ENCODE measurements around the gene PTPRG.

The PTPRG gene

DNA sequence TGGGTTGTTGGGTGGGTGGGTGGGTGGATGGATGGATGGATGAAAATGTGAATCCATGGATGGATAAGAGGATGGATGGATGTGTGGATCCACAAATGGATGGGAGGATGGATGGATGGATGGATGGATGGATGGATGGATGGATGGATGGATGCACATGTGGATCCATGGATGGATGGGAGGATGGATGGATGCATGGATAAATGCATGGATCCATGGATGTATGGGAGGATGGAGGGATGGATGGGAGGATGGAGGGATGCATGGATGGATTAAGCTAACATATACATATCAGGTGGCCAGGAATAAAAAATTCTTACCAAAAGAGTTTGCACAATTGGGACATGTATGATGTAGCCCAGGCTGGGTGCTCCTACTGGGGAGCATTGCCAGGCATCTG, 616.7 kb downstream of the PTPRG start:
- DNase-seq, result no peak

DNA sequence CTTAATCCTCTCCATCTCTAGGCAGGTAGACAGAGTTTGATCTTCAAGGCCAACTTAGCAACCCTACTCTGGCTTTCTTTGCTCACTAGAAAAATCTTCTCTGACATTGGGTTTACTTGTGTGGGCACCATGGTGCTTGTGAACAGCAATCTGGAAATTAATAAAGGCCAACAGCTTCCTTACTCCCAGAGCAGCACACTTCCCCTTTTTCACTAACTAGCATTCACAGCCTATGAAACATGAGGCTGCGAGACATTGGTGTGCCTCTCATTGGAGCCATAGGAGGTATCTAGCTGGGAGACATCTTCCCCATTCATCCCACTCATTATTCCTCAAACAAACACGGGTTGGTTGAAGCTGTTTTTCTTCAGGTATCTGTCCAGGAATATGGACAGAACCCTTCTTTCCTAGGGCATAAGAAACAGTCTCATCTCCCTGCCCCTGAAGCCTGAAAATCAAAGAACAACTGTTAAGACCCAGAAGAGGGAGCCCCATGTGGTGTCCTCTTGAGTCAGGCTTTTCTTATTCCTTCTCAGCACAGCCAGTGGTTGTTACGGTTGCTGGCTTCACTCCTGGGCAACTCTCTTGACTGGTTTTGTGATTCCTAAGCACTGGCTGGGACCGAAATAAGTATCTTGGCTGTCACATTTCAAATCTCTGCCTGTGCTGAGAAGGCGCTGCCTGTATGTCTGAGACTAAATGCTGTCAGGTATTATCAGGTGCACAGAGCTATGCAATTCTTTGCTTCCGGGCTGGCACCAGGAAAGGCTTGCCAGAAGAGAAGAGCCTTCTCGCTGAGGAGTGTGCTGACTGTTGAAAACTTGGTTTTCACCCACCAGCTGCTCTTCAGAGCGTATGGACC, 617.6 kb downstream of the PTPRG start:
- DNase-seq, result no peak

DNA sequence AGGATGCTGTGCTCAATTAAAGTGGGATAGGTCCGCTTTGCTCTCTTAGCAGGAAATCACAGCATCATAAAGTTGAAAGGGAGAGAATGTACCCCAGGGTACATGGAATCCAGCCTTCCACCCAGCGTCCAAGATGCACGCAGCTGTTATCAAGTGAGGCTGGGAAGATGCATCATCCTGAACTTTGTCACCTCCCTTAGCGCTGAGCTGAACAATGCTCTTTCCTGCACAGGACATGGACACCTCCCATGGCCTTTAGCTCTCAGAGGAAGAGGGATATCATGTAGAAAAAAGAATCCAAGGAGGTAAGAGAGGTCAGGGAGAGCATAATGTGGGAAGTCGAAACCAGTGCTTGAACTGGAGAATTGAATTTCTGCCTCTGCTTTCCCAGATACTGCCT, 619.1 kb downstream of the PTPRG start:
- no peak for DNase-seq

DNA sequence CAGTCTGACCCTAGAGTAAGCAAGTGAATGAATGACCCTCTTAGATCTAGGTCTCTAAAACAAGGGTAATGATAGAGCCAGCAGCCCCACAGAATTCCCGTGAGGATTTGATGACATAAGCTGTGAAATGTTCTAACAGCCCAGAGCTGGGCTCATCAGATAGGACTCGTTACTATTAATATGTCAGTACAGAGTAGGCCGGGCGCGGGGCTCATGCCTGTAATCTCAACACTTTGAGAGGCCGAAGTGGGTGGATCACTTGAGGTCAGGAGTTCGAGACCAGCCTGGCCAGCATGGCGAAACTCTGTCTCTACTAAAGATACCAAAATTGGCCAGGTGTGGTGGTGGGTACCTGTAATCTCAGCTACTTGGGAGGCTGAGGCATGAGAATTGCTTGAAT, 621.7 kb downstream of the PTPRG start:
- DNase-seq, result no peak

DNA sequence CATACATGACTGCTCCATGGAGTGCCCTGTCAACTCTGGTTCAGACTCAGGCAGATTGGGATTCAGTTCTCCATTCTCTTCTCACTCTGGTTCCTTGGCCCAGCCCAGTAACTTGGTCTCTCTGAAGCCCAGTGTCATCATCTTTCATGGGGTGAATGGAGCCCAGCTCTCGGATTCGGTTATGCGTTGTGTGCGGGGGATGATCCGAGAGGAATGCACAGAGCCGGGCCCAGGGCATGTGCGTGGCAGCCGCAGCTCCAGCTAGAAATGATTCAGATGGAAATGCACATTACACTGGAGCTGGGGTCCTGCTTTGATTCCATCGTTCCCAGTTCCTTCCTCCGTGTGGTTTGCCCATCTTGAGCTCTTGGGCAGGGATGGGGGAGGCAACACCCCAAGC, 622.6 kb downstream of the PTPRG start:
- no peak for DNase-seq

DNA sequence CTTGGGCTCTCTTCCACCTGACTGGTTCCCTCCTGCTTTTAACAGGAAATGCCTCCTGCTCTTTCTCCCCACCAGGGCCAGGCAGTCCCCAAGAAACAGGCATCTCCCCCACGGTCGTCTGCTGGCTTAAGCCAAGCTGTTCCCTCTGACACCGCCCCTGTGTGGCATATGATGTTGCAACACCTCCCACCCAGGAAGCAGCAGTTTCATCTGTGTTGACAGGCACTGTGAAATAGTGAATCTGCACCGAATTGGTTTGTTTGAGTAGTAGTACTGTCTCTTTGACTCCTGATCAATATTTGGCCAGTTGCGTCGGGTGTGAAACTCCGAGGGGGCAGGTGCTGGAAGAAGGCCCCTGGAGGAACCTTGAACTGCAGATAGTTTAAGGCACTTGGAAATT, 623.2 kb downstream of the PTPRG start:
- DNase-seq, result no peak

DNA sequence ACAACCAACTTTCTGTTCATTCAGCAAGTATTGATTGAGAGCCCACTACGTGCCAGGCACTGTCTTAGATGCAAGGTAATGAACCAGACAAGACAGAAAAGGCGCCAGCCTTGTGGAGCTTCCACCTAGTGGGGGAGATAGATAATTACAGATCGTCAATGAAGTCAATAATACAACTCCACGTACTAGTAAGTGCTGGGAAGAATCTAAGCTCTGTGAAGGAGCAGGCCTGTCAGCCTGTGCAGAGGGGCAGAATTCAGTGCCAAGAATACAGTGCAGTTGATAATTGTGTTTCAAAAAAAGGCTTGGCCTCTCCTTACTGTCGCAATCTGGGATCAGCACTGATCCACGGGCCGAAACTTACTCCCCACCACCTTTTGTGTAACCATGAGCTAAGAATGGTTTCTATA, 625.7 kb downstream of the PTPRG start:
- DNase-seq, result no peak

DNA sequence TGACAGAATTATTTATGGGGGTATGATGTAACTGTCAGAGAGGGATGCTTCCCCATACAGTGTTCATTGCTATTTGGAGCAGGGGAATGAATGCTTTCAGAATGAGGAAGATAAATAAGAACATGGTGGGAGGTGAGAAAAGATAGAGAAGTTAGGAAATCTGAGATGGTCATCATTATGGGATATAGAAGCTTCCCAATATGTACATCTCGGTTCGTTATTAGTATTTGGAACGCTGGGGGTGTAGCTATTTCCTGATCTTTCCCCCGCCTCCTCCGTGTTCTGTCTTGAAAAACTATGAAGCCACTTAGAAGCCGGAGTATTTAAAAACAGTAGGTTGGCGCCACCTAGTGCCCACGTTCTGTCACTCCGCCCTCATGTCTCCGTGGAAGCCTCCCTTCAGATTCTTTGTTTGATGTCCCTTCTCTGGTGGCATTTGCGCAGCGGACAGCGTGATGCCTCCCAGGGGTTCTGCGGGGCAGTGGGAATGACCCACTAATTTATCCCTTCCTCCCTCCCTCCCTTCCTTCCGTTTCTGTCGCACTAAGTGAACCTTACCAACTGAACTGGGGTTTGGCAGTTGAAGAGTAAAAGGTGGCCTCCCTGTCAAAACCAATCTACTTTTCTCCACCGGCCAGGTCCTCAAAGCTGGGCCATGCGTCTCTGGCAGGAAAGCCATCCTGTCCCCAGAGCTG, 627.5 kb downstream of the PTPRG start:
- DNase-seq, result peak; percentile 52

DNA sequence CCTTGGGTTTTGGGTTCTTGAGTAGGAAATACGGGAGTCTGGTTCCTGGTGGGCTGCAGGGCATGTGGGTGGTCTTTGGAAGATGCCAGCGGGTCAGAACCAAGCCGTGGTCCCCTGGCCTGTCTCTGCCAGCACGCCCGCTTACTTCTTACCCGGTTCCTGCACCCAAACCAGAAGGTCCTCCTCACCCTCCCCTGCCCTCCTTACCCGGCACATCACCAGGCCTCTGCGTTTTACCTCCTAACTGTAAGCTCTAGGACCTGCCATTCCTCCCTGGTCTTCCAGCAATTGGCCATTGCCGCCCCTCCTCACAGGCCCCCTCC, 628.0 kb downstream of the PTPRG start:
- DNase-seq, result no peak

DNA sequence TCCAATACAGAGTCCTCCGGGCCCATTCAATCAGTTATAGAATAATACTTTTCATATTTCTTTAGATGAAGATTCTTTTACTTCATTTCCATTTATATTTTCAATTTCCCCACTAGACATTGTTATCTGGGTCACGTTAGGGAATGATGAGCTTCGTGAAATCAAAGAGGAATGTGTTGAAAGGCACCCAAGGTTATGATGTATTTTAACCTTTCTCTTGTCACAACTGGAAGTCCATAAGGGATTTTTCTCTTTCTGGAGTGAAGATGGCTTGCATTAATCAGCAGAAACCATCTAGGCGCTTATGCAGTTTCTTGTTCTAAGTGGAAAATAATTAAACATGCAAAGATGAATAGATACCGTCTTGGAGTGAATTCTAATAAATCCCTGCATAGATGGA, 631.5 kb downstream of the PTPRG start:
- DNase-seq, result no peak

DNA sequence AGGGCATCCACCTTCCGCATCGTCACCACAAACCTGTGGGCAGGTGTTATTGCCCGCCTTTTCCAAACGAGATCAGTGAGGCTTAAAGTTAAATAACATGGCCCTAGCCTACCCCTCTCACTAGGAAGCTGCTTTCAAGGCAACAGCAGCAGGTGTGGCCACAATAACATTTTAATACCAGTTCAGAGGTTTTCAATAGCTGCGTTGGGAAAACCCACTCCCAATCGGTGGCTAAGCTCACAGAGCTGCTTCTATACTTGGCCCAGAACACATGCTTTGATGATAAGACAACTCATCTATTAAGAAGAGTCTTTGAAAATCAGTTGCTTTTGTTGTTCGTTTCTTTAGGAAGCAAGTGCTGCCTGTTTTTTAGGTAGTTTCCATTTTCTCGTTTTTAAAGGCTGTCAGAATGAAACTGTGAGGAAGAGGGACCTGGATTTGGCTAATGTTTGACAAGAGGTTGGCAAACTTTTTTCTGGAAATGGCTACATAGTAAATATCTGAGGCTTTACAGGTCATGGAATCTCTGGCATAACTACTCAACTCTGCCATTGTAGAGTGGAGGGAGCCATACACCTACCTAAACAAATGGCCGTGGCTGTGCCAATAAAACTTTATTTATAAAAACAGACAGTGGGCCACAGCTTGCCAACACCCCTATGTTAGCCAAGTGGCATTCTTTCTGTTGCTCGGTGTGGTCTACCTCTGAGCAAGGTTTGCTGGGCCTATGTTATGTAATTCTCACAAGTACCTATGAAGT, 632.4 kb downstream of the PTPRG start:
- DNase-seq, result no peak

DNA sequence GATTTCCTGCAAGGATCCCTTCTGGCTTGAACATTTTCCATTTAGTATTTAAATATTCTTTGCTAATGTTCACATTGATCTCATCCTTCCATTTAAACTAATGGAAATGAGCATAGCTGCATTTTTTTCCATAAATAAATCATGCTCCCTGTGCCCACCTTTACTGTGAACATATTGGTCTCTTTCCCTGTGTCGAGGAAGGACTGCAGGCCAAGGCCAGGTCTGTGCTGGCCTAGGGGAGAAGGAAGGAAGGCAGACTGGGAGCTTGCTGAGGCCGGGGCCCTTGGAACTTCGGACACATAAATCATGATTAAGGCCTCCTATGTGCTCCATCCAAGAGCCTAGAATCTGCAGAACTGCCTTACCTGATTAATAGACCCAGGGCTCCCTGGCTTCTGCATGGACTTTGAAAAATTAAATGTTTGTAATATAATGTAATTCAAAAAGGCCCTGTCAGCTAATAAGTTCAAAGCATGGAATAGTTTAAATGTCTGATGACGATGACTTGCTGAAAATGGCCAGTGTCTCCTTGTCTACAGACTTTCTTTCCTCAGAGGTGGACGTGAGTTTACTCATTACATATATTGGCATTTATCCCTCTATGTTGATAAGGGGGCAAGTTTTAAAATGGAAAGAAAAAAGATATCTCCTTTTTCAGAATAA, 636.1 kb downstream of the PTPRG start:
- no peak for DNase-seq

DNA sequence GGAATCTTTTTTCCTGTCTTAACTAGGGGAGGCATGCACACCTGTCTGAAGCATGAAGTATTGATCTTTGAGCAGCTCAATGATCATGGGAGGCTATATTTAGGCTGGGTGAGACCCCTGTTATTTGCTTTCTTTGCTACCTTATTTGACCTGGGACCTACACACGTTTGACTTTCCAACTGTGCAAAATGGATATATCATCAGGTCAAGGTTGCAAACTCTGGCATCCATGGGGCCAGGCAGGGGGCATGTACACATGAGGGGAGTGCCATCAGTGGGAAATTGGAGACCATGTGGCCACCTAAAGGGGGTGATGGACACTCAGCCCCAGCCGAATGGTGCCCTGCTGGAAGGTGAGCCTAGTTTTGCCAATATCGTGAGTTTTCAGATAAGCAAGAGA, 637.8 kb downstream of the PTPRG start:
- DNase-seq, result no peak

DNA sequence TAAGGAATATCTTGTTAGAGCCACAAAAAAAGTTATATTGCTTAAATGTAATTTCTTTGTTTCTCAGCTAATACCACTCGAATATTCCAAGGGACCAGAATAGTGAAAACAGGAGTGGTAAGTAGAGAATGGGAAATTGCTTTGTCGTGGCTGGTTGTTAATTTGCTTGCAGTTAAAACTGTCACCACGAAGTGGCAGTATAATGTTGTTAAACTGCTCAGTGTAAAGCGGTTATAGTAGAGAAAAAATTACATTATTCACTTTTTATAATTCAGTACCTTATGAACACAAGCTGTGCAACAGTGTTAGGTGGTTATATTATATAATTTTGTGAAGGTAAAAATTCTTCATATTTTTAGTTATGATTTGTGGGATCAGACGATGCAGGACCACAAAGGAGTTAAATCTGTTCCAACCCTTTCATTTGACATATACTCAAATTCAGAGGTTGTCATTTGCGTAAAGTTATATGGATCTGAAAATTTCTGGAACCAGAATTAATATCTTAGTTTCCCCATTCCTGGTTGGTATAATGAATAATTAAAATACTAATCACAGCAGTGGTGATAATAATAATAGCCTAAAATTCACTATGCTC, 640.2 kb downstream of the PTPRG start:
- DNase-seq, result peak; percentile 6

DNA sequence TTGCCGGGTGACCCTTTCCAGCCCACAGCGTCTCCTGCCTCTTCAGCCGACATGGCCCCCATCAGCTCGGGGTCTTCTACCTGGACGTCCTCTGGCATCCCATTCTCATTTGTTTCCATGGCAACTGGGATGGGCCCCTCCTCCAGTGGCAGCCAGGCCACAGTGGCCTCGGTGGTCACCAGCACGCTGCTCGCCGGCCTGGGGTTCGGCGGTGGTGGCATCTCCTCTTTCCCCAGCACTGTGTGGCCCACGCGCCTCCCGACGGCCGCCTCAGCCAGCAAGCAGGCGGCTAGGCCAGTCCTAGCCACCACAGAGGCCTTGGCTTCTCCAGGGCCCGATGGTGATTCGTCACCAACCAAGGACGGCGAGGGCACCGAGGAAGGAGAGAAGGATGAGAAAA, 641.8 kb downstream of the PTPRG start:
- DNase-seq, result no peak

DNA sequence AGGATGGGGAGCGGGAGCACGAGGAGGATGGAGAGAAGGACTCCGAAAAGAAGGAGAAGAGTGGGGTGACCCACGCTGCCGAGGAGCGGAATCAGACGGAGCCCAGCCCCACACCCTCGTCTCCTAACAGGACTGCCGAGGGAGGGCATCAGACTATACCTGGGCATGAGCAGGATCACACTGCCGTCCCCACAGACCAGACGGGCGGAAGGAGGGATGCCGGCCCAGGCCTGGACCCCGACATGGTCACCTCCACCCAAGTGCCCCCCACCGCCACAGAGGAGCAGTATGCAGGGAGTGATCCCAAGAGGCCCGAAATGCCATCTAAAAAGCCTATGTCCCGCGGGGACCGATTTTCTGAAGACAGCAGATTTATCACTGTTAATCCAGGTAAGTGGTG, 642.2 kb downstream of the PTPRG start:
- no peak for DNase-seq

DNA sequence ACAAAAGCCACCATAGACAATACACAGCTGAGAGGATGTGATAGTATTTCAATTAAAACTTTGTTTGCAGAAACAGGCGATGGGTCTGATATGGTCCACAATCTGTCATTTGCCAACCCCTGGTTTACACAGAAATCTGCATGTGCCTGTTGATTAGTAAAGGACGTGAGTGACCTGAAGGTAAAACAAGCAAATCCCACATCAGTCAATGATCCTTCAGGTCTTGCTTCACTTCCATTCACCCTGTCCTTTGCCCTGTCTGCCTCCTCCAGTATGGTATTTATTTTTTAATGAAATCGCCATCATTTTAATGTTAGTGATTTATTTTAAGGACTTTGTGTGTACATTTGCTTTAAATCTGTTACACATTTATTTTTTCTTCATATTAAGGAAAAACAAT, 645.8 kb downstream of the PTPRG start:
- DNase-seq, result no peak

DNA sequence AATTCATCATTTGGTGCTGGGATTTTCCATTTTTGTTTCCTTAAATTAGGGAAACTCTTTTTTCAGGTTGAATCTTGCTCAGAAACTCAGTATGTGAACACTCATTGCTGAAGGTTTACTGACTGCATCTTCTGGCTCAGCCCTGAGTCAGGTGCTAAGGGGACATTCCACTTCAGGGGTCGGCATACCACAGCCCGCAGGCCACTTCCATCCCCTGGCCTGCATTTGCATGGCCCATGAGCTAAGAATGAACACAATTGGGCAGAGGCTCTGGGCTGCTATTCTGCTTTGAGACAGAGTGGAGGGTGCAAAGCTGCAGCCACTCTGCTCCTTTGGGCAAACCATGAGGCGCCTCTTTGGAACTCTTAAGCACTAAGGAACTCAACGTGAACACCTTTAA, 647.0 kb downstream of the PTPRG start:
- no peak for DNase-seq

DNA sequence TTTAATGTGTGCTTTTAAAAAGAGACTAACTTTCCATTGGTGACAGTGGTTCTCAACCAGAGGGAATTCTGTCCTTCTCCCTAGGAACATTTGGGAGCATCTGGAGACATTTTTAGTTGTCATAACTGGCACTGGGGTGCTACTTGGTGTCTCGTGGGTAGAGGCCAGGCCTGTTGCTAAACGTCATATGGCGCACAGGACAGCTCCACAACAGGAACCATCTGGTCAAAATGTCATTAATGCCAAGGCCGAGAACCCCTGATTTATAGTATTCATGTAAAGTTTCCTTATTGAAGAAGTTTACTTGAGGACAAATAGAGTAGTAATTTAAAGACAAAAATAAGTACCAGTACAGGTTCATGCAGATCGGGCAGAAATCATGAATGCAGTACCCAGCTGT, 647.7 kb downstream of the PTPRG start:
- no peak for DNase-seq

DNA sequence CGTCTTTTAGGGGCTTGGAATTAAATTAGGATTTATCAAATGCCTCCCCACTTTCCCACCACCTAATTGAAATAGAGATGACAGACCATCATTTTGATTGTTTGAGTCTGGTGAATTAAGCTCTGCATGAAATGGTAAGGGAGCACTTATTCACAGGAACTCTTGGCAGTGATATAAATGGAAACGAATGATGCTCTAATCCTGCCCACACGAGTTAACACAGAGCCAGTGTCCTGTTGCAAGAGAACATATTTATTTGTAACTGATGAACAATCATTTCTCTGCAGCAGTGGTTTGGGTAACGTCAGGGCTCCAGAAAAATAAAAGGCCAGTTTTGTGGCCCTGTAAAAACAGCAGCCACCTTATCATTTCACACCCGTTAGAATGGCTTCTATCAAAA, 648.6 kb downstream of the PTPRG start:
- DNase-seq, result no peak

DNA sequence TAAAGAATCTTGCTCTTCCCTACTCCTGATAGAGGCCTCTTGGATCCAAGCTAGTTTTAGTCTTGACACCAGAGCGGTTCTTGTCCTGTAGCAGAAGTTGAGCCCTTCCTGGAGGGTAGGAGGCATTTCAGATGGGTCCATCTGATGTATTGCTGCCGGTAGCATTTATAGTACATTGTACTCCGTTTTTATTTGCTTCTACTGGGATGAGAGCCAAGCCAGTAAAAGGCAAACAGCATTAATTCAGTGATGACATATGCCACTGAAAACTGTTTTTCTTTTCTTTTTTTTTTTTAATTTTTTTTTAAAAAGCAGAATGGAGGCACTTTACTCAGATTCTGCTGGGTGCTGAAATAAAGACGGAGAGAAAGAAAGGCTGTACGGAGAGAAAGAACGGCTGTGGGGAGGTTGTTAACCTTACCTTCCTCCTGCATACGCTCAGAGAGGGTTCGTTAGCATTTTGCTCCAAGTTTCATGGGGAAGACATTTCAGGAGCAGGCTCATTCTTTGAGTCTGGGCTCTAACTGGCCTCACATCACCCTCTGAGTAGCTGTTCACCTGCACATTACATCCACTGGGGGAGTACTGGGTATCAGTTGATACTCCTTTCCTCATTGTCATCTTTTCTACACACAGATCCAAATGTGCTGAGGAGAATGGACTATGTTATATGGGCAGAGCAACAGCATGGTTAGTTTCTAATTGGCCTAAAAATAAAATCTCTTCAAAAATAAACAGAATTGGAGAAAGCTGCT, 650.5 kb downstream of the PTPRG start:
- DNase-seq, result no peak

DNA sequence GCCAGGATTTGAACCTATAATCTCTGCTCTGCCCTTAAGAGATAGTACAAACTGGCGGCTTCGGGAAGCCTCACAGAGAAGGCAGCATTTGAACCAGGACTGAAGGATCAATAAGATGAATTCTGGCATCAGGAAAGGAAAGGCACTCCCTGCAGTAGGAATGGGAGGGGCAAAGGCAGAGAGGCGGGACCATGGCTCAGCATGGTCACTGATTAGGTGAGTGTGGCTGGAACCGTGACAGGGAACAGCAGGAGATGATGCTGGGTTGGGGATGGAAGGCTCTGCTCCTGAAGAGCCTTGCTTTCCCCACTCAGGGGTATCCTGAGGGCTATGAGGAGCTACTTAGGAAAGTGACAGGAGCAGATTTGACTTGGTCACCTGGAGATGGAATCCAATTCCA, 653.5 kb downstream of the PTPRG start:
- DNase-seq, result no peak
